G401.6 (cell line): ENCODE data around the gene KRTAP2-2.
A peak's percentile ranks its signal among the peaks of the same experiment; 100 is the strongest.
"Not testable (repeated sequence)": the region's sequence is repeated elsewhere in the genome, so short reads cannot be mapped to it uniquely, and the experiment has no call there.

Experiments used
- FAIRE-seq: peaks from 2 replicates; lab custom pipeline; 2012; peaks lifted over from hg19 to GRCh38; lab: Jason Lieb, UNC

Gene KRTAP2-2

GRCh38 chr17:41055130-41055529, at the start of gene KRTAP2-2:
KRTAP2-2 (minus strand) TSS chr17:41055230; CDS start chr17:41055211, 19 bp downstream.
- not testable (repeated sequence) for FAIRE-seq

GRCh38 chr17:41104386-41105038, 49.5 kb upstream of the KRTAP2-2 start:
- peak; percentile 95 for FAIRE-seq

- no peak for FAIRE-seq
Observed at GRCh38 chr17:41103896-41104295, 48.9 kb upstream of the KRTAP2-2 start.

- no peak for FAIRE-seq
Observed at GRCh38 chr17:41101586-41102259, 46.7 kb upstream of the KRTAP2-2 start, which contains the start of gene KRTAP4-16. KRTAP4-16 (minus strand) TSS chr17:41102209; CDS start chr17:41102209, 0 bp downstream.

- not testable (repeated sequence) for FAIRE-seq
Observed at GRCh38 chr17:41099682-41100480, 44.9 kb upstream of the KRTAP2-2 start.

GRCh38 chr17:41098481-41098880, 43.5 kb upstream of the KRTAP2-2 start:
- FAIRE-seq, result no peak

GRCh38 chr17:41098042-41098441, 43.0 kb upstream of the KRTAP2-2 start, which contains the start of gene KRTAP4-8:
KRTAP4-8 (minus strand) TSS chr17:41098142; CDS start chr17:41098084, 58 bp downstream.
- peak; percentile 36 for FAIRE-seq

GRCh38 chr17:41096055-41096454, 41.0 kb upstream of the KRTAP2-2 start:
- FAIRE-seq, result no peak

GRCh38 chr17:41088760-41089352, 33.8 kb upstream of the KRTAP2-2 start:
- FAIRE-seq, result not testable (repeated sequence)

- FAIRE-seq, result not testable (repeated sequence)
Observed at GRCh38 chr17:41084100-41084856, 29.2 kb upstream of the KRTAP2-2 start, which contains the start of gene KRTAP4-7. KRTAP4-7 (plus strand) TSS chr17:41084150; CDS start chr17:41084207, 57 bp downstream.

- FAIRE-seq, result not testable (repeated sequence)
Observed at GRCh38 chr17:41083427-41083826, 28.4 kb upstream of the KRTAP2-2 start.

- FAIRE-seq, result no peak
Observed at GRCh38 chr17:41082626-41083025, 27.6 kb upstream of the KRTAP2-2 start.

GRCh38 chr17:41076788-41077187, 21.8 kb upstream of the KRTAP2-2 start:
- FAIRE-seq, result no peak

GRCh38 chr17:41073676-41074075, 18.6 kb upstream of the KRTAP2-2 start:
- FAIRE-seq, result no peak

GRCh38 chr17:41071606-41072360, 16.8 kb upstream of the KRTAP2-2 start:
- no peak for FAIRE-seq

GRCh38 chr17:41069031-41069430, 14.0 kb upstream of the KRTAP2-2 start:
- FAIRE-seq, result no peak

- no peak for FAIRE-seq
Observed at GRCh38 chr17:41067281-41067680, 12.3 kb upstream of the KRTAP2-2 start.

GRCh38 chr17:41065829-41066624, 11.0 kb upstream of the KRTAP2-2 start, which contains the start of gene KRTAP2-4:
KRTAP2-4 (minus strand) TSS chr17:41065879; CDS start chr17:41065845, 34 bp downstream.
- FAIRE-seq, result no peak

- not testable (repeated sequence) for FAIRE-seq
Observed at GRCh38 chr17:41065016-41065689, 10.1 kb upstream of the KRTAP2-2 start.
